HG02642 (cell line): Measurements from ENCODE around the gene CCDC78.

ENCODE experiments used
- ATAC-seq: cut with Tn5 transposase; IDR thresholded peaks from one replicate; pipeline ENCODE4 v1.9.1; 2021; ENCODE audit warnings: mild to moderate bottlenecking; ENCODE audit not compliant: unreplicated experiment, poor library complexity

CCDC78 gene

DNA sequence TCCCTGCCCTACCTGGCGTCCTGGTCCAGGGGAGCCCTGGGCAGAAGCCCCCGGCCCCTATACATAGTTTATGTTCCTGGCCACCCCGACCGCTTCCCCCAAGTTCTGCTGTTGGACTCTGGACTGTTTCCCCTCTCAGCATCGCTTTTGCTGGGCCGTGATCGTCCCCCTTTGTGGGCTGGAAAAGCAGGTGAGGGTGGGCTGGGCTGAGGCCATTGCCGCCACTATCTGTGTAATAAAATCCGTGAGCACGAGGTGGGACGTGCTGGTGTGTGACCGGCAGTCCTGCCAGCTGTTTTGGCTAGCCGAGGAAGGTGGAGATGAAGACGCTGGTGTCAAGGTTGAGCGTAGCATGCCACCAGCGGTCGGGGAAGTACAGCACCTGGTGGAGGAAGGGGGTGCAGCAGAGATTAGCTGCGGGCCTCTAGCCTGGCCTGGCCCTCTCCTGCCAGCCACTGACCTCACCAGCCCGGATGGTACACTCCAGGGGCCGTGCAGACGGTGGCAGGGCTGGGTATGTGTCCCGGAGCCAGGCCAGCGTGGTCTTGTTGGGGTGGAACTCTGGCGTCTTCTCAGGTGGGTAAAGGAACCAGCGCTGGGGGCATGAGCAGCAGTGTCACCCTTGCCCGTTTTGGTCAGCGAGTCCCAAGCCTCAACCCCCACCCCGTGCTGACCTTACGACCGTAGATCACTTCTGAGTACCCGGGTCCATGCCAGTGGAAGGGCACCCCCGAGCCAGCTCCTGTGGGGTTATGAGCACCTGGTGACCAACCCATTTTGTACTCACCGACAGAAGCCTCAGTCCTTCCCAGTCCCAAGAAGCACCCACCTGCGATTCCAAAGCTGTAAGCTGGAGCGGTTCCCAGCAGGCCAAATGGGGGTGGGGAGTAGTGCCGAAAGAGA is 43.5 kb downstream of the CCDC78 start:
- ATAC-seq: no peak

DNA sequence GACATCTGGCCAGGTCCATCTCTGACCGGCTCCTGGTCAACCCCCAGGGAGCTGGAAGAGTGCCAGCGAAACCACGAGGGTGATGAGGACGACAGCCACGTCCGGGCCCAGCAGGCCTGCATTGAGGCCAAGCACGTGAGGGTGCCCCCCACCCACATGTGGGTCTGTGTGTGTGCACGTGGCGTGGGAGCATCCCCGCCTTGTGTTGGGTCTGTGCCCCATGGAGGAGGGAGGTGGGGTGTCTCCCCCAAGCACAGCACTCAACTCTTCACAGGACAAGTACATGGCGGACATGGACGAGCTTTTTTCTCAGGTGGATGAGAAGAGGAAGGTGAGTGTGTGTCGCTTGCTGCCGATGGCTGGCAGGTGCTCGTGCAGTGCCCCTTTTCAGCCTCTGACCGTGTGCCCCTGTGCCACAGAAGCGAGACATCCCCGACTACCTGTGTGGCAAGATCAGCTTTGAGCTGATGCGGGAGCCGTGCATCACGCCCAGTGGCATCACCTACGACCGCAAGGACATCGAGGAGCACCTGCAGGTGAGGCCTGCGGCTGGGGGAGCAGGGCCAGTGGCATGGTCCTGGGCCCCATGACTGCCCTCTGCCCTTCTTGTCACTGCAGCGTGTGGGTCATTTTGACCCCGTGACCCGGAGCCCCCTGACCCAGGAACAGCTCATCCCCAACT is 44.4 kb downstream of the CCDC78 start:
- ATAC-seq: no peak

DNA sequence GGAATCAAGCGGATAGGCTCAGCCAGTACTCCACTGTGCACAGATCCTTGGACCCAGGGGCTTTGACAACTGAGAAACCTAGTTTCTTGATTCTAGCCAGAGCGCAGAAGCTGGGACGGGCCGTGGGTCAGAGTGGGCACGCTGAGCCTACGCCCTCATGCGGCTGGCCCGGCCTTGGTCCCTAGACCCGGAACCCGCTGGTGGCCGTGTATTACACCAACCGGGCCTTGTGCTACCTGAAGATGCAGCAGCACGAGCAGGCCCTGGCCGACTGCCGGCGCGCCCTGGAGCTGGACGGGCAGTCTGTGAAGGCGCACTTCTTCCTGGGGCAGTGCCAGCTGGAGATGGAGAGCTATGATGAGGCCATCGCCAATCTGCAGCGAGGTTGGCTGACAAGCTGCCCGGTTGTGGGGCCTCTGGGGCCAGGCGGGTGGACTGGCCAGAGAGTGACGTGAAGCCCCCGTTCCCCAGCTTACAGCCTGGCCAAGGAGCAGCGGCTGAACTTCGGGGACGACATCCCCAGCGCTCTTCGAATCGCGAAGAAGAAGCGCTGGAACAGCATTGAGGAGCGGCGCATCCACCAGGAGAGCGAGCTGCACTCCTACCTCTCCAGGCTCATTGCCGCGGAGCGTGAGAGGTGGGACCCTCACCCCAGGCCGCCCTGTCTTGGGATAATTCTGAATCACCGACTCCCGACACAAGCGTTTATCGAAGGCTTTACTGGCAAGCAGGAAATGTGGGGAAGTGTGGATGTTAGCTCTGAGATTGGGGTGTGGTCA is 45.1 kb downstream of the CCDC78 start:
- no peak for ATAC-seq

DNA sequence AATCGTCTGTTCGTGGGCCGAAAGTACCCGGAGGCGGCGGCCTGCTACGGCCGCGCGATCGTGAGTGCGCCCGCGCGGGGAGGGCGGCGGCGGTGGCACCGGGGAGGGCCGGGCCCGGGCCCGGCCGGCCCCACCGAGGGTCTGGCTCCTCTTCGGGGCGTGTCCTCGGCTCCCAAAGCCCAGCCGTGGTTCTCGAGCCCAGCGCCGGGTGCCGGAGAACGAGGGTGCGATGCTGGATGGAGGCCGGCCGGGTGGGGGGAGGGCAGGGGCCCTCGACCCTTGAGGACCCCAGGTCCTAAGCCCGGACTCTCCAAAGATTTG is 45.7 kb downstream of the CCDC78 start:
- peak; percentile 1 for ATAC-seq

DNA sequence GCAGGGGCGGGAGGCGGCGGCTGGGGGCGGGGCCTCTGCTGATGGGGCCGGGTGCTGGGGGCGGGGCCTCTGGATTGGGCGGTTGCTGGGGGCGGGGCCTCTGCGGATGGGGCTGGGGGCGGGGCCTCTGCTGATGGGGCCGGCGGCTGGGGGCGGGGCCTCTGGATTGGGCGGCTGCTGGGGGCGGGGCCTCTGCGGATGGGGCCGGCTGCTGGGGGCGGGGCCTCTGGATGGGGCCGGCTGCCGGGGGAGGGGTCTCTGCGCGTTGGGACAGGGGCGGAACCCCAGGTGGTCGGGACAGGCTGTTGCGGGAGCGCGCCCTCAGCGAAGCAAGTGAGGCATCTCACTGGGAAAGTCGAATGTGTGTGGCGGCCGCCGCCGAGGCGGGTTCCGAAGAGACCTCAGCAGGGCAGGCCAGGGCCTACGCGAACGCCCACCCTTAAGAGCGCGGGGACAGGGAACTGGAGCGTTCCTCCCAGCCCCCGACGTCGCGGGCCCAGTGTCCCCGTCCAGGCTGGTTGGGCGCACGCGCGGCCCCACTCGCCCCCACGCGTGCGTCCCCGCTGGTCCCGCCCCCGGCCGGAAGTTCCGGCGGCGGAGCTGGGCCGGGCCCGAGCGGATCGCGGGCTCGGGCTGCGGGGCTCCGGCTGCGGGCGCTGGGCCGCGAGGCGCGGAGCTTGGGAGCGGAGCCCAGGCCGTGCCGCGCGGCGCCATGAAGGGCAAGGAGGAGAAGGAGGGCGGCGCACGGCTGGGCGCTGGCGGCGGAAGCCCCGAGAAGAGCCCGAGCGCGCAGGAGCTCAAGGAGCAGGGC is 46.2 kb downstream of the CCDC78 start, which contains the start of gene STUB1:
TSS of gene STUB1 (plus strand) at position 597 of the 811 bp plus-strand sequence. CDS start at position 713, 116 bp downstream.
- ATAC-seq: peak; percentile 39

DNA sequence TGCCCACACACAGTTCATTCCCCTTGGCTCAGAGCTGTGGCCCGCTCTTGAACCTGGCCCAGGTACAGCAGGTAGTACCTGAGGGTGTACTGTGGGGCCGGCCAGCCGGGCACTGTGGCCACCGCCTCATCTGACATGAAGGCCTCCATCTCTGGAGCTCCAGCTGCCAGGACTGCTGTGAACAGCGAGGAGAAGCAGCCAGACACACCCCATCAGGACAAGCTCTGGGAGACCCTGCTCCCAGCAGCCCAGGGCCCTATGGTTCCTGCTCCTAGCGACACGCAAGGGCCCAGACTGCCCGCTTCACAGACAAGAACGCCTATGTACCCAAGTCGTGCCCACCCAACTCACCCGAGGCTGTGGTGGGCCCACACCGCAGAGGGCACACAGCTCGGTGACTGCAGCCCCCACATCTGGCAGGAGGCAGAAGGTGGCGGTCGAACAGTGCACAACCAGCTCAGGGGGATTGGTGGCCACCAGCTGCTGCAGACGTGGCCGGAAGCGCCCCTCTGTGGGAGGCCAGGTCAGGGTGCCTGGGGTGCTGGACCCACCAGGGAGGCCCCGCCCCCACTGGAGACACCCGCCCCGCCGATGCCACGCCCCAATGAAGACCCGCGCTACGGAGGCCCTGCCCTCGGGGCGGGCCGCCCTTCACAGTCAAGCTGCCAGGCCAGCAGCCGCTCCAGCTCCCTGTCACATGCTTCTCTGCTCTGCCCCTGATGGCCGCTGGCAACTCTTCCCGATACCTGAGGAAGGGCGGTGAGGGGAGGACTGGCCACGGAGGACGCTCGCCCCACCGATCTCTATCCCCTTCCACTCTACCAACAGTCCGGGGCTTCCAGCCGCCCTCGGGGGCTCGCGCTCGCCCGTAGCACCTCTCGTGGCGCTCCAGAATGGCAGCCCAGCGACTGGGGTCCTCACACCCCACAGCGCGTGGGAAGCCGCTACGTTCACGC is 47.1 kb downstream of the CCDC78 start:
- peak; percentile 4 for ATAC-seq

DNA sequence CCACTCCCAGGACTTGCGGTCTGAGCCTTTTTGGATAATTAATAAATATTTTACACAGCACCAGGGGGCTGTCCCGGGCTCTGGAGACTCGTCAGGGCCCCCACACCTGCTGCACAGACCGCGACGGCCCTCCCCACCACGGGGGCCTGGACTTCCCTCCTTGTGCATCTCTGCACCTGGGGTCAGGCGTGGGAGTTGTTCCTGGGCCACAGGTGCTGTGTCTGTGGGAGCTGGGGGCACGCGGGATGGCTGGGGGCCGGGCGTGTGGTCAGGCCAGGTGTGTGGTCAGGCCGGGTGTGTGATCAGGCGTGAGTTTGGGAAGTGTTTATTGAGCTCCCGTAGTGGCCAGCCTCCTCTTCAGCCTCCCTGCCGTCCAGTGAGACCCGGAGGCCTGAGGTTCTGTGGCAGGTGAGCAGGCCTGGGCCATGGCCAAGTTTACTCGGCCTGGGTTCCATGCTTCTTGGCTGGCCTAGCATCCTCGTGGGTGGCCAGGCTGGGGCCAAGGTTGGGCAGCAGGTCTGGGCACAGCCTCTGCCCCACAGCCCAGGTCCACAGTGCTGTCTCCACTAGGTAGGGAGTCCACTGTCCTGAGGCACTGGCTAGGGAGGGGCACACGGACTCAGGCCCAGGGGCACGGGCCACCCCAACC is 47.9 kb downstream of the CCDC78 start:
- ATAC-seq: no peak

DNA sequence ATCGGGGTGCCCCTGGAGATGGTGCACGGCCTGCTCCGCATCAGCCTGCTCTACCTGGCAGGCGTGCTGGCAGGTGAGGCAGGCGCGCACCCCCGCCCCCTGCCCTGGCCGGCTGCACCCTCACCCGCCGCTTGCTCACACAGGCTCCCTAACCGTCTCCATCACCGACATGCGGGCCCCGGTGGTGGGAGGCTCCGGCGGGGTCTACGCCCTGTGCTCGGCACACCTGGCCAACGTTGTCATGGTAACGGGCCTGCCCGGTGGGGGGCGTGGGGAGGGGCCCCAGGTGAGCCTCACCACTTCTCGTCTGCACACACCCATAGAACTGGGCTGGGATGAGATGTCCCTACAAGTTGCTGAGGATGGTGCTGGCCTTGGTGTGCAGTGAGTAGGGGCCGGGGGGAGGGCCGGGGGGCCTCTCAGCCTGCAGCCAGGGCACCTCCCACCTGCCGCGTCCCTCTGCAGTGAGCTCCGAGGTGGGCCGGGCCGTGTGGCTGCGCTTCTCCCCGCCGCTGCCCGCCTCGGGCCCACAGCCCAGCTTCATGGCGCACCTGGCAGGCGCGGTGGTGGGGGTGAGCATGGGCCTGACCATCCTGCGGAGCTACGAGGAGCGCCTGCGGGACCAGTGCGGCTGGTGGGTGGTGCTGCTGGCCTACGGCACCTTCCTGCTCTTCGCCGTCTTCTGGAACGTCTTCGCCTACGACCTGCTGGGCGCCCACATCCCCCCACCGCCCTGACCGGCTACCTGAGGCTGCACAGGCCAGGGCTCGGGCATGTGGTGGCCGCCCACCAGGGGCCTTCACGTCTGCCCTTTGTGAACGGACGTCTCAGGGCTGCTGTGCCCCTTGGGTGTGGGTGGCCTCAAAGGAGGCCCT is 48.7 kb downstream of the CCDC78 start:
- no peak for ATAC-seq

DNA sequence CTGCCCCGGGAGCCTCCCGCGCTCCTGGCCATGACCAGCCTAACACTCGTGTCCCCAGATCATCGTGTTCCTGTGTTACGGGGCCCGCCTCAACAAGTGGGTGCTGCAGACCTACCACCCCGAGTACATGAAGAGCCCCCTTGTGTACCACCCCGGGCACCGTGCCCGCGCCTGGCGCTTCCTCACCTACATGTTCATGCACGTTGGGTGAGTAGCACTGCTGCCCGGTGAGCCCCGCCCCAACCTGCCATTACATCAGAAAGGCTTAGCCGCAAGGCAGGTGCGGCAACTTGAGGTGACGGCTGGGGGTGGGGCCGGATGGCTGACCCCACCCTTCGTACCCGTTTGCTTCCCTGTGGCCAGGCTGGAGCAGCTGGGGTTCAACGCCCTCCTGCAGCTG is 49.3 kb downstream of the CCDC78 start:
- ATAC-seq: no peak

DNA sequence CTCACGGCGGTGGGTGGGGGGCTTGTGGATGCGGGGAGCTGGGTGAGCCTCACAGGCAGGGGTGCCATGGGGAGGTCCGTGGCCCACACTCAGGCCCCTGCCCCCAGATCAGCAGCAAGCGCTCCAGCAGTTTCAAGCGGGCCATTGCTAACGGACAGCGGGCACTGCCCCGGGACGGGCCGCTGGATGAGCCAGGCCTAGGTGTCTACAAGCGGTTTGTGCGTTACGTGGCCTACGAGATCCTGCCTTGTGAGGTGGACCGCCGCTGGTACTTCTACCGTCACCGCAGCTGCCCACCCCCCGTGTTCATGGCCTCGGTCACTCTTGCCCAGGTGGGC is 49.7 kb downstream of the CCDC78 start:
- ATAC-seq: no peak

DNA sequence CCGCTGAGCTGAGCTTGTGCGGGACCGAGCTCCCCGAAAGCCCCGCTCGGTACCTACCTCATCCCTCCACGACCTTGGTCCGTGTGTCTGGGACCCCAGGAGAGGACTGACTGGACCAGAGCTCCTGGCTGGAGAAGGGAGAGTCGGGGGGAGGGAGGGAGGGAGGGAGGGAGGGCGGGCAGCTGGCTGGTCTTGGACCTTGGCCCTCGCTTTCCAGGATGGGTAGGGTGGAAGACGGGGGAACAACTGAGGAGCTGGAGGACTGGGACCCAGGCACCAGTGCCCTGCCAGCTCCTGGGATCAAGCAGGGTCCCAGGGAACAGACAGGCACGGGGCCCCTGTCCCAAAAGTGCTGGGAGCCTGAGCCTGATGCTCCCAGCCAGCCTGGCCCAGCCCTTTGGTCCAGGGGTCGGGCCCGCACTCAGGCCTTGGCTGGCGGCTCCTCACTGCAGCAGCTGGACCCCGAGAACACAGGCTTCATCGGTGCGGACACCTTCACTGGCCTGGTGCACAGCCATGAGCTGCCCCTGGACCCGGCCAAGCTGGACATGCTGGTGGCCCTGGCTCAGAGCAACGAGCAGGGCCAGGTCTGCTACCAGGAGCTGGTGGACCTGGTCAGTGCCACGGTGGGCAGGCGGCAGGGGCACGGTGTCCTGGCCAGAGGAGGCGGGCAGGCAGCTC is 50.2 kb downstream of the CCDC78 start:
- ATAC-seq: no peak

DNA sequence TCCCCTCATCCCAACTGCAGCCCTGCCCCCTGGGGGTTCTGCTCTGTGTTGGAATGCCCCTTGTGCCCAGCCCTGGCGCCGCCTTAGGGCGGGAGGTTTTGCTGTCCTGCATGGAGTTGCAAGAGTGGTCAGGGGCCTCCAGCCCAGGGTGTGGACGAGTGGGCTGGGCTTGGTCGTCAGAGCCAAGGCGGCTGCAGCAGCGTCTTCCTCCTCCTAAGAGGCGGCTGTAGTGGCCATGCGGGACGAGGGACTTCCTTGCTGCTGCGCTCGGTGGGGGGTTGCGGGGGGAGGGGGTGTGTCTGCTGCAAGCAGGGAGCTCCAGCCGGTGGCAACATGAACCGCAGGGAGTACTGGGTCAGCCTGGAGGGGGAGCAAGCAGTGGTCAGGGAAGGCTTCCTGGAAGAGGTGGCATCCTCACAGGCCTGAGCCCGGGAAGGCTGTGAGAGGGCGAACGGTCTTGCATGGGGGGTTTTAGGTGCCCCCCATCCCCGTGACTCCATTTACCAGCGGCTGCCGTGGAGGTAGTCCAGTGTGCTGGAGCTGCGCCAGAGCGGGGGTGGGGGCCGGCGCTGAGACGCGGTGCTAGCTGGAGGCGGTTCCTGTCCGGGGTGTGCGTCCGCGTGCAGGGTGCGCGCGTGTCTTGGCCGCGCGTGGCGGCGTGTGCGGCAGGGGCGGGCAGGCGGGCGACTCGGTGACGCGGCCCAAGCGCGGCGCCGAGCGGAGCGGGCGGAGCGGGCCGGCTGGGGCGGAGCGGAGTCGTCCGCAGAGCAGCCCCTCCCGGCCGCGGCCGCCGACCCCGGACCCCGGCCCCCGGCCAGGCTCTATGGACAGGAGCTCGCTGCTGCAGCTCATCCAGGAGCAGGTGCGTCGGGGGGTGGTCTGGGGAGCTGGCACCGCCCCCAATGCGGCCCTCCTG is 51.0 kb downstream of the CCDC78 start, which contains the start of gene RHBDL1:
TSS of gene RHBDL1 (plus strand) at position 704 of the 916 bp plus-strand sequence. CDS start at position 824, 120 bp downstream.
- ATAC-seq: no peak

DNA sequence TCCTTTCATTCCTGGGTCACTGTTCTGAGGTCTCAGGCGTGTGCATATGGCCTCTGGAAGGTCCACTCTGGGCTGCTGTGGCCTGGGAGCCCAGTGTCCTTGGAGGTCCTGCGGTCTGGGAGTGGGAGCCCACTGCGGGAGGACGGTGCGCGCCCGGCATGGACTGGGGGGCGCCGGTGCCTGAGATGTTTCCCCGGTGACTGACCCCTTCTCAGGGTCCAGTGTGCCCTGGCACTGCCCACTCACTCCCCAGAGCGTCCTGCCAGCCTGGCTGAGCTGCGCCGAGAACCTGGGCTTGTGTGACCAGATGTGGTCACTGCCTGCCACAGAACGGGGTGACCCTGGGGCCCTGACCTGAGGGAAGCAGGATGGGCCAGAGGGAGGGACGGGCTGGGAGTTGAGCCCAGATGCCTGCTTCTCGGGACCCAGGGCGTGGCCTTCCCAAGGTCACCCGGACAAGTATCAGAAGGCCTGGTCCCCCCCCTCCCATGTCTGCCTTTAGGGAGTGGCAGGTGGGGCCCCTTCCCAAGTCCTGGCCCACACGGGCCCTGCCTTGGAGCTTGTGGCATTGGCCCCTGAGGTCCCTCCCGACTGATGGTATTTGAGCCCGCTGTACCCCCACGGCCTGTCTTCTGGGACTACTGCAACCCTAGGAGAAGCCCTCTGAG is 51.9 kb downstream of the CCDC78 start:
- no peak for ATAC-seq

DNA sequence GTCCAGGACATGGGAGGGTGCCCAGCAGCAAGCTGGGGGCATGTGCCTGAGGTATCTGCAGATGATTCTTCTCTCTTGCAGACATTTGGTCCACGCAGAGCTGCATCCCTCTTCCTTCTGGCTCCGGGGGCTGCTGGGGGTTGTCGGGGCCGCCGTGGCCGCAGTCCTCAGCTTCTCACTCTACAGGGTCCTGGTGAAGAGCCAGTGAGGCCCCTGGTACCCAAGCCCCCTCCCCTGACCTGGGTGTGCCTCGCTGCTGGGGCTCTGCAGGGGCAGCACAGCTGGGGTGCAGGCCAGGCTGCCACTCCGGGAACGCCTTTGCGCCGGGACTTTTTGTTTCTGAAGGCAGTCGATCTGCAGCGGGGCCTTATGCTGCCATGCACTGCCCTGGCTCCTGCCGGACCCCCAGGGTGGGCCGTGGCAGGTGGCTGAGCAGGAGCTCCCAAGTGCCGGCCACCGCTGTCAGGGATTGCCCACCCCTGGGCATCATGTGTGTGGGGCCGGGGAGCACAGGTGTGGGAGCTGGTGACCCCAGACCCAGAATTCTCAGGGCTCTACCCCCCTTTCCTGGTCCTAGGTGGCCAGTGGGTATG is 52.7 kb downstream of the CCDC78 start:
- ATAC-seq: no peak

DNA sequence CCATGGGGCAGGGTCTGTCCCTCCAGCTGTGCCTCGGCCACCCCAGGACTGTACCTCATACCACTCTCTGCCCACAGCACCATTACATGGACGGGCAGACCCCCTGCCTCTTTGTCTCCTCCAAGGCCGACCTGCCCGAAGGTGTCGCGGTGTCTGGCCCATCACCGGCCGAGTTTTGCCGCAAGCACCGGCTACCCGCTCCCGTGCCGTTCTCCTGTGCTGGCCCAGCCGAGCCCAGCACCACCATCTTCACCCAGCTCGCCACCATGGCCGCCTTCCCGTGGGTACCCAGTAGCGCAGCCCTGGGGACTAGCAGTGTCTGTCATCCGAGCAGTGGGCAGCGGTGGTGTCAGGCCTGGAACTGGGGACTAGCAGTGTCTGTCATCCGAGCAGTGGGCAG is 53.4 kb downstream of the CCDC78 start:
- no peak for ATAC-seq
